ENCODE results near the gene CHSY1. TPM values are rescaled to one million over a fixed set of nuclear protein-coding genes. Genes with fewer than 3 reads are reported as not detected.

The CHSY1 gene
- total and polyA plus RNA-seq, 2 of the 13 experiments (the other 11 are each of a cell fraction or from before 2014, with no cell fraction given): 13.3 to 13.7 TPM

GRCh38 chr15:101213147-101213546 is 38.7 kb downstream of the CHSY1 start (continued):
- TF ChIP-seq, protein P1, sequence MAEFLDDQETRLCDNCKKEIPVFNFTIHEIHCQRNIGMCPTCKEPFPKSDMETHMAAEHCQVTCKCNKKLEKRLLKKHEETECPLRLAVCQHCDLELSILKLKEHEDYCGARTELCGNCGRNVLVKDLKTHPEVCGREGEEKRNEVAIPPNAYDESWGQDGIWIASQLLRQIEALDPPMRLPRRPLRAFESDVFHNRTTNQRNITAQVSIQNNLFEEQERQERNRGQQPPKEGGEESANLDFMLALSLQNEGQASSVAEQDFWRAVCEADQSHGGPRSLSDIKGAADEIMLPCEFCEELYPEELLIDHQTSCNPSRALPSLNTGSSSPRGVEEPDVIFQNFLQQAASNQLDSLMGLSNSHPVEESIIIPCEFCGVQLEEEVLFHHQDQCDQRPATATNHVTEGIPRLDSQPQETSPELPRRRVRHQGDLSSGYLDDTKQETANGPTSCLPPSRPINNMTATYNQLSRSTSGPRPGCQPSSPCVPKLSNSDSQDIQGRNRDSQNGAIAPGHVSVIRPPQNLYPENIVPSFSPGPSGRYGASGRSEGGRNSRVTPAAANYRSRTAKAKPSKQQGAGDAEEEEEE (CRISPR knock-in tag; IDR thresholded peaks at IDR 0.05; ENCODE audit: borderline replicate concordance): no peak

- Histone ChIP-seq H3K4me1 (ENCODE audit: insufficient read depth, low read length) (no peaks in the 10 kb centered on the region), H3K36me3 (replicated peaks in 1 of 2; ENCODE audit: control insufficient read depth in 1 of 2, insufficient read depth in 2 of 2, low read length in 2 of 2) (peaks cover 1 to 13% of the 10 kb centered on the region in 2 experiments; a peak in 3 of 5 replicates), H4K20me1 (ENCODE audit: insufficient read depth, low read length) (peaks cover 25% of the 10 kb centered on the region), H3K79me2 (ENCODE audit: insufficient read depth, low read length) (peaks cover 74% of the 10 kb centered on the region), H3K27ac (ENCODE audit: extremely low read length, insufficient read depth, low read length) (no peak overlapping the region), H3K9ac (ENCODE audit: insufficient read depth, low read depth, low read length) (no peak overlapping the region), H3K9me3 (ENCODE audit: low read length) (no peaks in the 10 kb centered on the region), H3K4me2 (ENCODE audit: low read depth, low read length) (no peak overlapping the region), H2AFZ (ENCODE audit: low read length) (no peak overlapping the region), H3K27me3 (ENCODE audit: control insufficient read depth in 1 of 2, insufficient read depth in 2 of 2, low read length in 2 of 2) (no peaks in the 10 kb centered on the region), H3K4me3 (replicated peaks in 1 of 3; ENCODE audit: insufficient read depth in 1 of 3, low read depth in 2 of 3, low read length in 3 of 3) (no peak overlapping the region)
- in situ Hi-C loops (cut with HindIII; ENCODE audit: extremely low pct_ligation_motif_present, low pct_unique_long_range_greater_than_20kb) (no loop called here), intact Hi-C loops (cut with micrococcal nuclease; ENCODE audit: unreplicated experiment) (no loop called here)
- TF ChIP-seq RBFOX2 (IDR thresholded peaks at IDR 0.05; ENCODE audit: low read depth, low read length) (no peak), FOXP1 (IDR thresholded peaks at IDR 0.05) (no peak), FOXP1 (CRISPR knock-in tag; IDR thresholded peaks at IDR 0.05) (no peak), ZNF136 (CRISPR knock-in tag; IDR thresholded peaks at IDR 0.05; ENCODE audit: low read depth) (no peak), NFE2L2 (IDR thresholded peaks at IDR 0.05; ENCODE audit: low read length) (no peak), ZFP37 (CRISPR knock-in tag; IDR thresholded peaks at IDR 0.05; ENCODE audit: borderline replicate concordance) (no peak), MED13 (CRISPR knock-in tag; IDR thresholded peaks at IDR 0.05) (no peak)
- TF ChIP-seq, protein P2, sequence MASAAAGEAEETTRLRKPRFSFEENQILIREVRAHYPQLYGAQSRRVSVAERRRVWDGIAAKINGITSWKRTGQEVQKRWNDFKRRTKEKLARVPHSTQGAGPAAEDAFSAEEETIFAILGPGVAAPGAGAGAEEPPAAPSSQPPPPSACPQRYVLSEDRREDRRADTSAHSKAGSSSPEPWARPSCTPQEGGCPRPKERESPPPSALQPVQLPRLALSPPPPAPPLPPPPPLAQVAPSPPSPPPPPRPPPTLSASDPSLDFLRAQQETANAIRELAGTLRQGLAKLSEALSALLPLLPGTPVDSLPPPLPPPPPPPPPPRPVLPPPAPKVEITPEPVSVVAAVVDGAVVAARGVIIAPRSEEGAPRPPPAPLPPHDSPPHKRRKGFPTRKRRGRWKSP (CRISPR knock-in tag; IDR thresholded peaks at IDR 0.05): no peak
- TF ChIP-seq, protein P3, sequence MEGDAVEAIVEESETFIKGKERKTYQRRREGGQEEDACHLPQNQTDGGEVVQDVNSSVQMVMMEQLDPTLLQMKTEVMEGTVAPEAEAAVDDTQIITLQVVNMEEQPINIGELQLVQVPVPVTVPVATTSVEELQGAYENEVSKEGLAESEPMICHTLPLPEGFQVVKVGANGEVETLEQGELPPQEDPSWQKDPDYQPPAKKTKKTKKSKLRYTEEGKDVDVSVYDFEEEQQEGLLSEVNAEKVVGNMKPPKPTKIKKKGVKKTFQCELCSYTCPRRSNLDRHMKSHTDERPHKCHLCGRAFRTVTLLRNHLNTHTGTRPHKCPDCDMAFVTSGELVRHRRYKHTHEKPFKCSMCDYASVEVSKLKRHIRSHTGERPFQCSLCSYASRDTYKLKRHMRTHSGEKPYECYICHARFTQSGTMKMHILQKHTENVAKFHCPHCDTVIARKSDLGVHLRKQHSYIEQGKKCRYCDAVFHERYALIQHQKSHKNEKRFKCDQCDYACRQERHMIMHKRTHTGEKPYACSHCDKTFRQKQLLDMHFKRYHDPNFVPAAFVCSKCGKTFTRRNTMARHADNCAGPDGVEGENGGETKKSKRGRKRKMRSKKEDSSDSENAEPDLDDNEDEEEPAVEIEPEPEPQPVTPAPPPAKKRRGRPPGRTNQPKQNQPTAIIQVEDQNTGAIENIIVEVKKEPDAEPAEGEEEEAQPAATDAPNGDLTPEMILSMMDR (CRISPR knock-in tag; IDR thresholded peaks at IDR 0.05): no peak
- WGBS (ENCODE audit: low lambda C conversion rate): 84% methylated on average over 4 of the region's 4 CpGs
- BruUV-seq (replicated peaks): no TSS peak
- FAIRE-seq: no peak
- ATAC-seq: no peak
- ChIA-PET CTCF (ENCODE audit: low intra/inter-chr PET ratio, low total read pairs) (no interaction called here), POLR2A (no interaction called here)
- no peak for DNase-seq (ENCODE audit: low spot score)
These were observed 40.0 kb downstream of the CHSY1 start for GRCh38 chr15:101211897-101212296.

Measured in HepG2 (cell line).